MG63 (cell line): ENCODE measurements around the gene IL16. TPM values are rescaled to one million over a fixed set of nuclear protein-coding genes. Genes with fewer than 3 reads are reported as not detected.

Experiments
- DNase-seq: peaks from one replicate; pipeline ENCODE4 v3.0.0-alpha.2; 2020
- H3K27me3 ChIP-seq: fragments of 250-450 bp; sonication (Bioruptor Pico); 2 replicates; pipeline ENCODE4 v1.5.1; 2020; ENCODE audit warnings: mild to moderate bottlenecking, moderate library complexity
- H3K36me3 ChIP-seq: fragments of 250-450 bp; sonication (Bioruptor Pico); 2 replicates; pipeline ENCODE4 v1.5.1; 2020; ENCODE audit warnings: mild to moderate bottlenecking, moderate library complexity
- H3K4me3 ChIP-seq: fragments of 250-450 bp; sonication (Bioruptor Pico); 2 replicates; pipeline ENCODE4 v1.5.1; 2020; ENCODE audit warnings: mild to moderate bottlenecking, moderate library complexity
- H3K9me3 ChIP-seq: fragments of 250-450 bp; sonication (Bioruptor Pico); 2 replicates; pipeline ENCODE4 v1.5.1; 2020; ENCODE audit warnings: mild to moderate bottlenecking, moderate library complexity
- total RNA-seq: library from RNA; depleted of rRNA; stranded (reverse); fragments of >200 nt; shearing (Covaris generic); gene quantifications from 2 replicates; pipeline ENCODE4 v1.2.3, GENCODE V29; 2014; ENCODE audit warnings: low replicate concordance

Gene IL16
- total RNA-seq, 1 experiment from 2014 or later: 0.10 TPM

GRCh38 chr15:81222007-81222406 is 25.3 kb downstream of the IL16 start:
- no peaks in the 10 kb centered on the region for H3K27me3 ChIP-seq
- DNase-seq: no peak
- no peaks in the 10 kb centered on the region for H3K36me3 ChIP-seq
- no peak overlapping the region for H3K4me3 ChIP-seq
- H3K9me3 ChIP-seq: no peaks in the 10 kb centered on the region

- no peaks in the 10 kb centered on the region for H3K36me3 ChIP-seq
- DNase-seq: no peak
- H3K4me3 ChIP-seq: no peak overlapping the region
- no peaks in the 10 kb centered on the region for H3K27me3 ChIP-seq
- H3K9me3 ChIP-seq: no peaks in the 10 kb centered on the region
These were observed 26.8 kb downstream of the IL16 start for GRCh38 chr15:81223346-81223971.

- Histone ChIP-seq H3K9me3 (no peaks in the 10 kb centered on the region), H3K4me3 (no peak overlapping the region), H3K36me3 (no peaks in the 10 kb centered on the region), H3K27me3 (no peaks in the 10 kb centered on the region)
- no peak for DNase-seq
These were observed 27.6 kb downstream of the IL16 start for GRCh38 chr15:81224232-81224631.

DNA sequence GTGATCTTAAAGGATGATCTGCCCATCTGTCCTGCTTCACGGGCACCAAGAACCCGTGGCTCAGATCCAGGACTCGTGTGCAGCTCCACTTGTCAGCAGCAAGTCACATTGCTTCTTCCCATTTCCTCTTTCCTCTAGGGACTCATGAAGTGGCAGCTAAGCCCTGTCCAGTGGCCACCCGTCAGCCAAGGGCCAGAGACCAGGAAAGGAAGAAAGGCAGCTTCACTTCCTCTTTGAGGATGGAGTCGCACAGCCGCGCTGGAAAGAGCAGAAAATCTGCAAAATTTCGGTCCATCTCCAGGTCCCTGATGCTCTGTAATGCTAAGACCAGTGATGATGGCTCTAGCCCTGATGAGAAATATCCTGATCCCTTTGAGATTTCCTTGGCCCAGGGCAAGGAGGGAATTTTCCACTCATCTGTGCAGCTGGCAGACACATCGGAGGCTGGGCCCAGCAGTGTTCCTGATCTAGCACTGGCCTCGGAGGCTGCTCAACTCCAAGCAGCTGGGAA is 28.5 kb downstream of the IL16 start:
- H3K36me3 ChIP-seq: no peaks in the 10 kb centered on the region
- H3K9me3 ChIP-seq: no peaks in the 10 kb centered on the region
- no peak for DNase-seq
- no peaks in the 10 kb centered on the region for H3K27me3 ChIP-seq
- no peak overlapping the region for H3K4me3 ChIP-seq

DNA sequence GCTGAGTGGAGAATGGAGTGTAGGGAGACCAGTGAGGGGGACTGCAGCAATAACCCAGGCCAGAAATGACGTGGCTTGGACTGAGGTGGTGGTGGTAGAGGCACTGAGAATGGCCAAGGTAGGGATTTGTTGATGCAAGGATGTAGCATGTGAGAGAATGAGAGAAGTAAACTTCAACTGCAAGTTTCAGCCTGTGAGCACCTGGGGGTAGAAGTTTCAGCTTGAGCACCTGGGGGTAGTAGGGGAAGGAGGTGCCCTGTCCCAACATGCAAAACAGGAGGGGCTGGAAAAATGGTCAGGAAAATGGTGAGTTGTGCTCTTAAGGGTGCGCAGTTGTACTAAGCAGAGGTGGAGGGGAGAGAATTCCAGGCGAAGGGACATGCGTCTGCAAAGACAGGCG is 31.0 kb downstream of the IL16 start:
- Histone ChIP-seq H3K36me3 (no peaks in the 10 kb centered on the region), H3K9me3 (no peaks in the 10 kb centered on the region), H3K27me3 (no peaks in the 10 kb centered on the region), H3K4me3 (no peak overlapping the region)
- no peak for DNase-seq

DNA sequence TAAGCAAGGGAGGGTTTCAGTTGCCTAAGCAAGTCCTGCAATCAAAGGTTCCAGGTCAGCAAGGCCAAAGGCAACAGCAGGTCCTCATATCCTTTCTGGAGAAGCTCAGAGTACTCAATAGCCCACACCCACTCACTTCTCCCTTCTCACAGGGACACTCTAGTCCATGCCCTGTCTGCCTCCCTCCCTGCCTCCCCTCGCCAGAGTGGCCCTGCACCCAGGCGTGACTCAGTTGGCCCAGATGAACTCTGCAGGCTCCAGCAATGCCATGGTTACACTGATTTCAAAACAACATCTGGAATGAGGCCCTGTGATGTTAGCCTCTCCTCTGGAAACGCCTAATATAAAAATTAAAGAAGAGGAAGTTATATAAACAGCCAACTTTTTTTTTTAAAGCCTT is 32.9 kb downstream of the IL16 start:
- peak; percentile 59 for DNase-seq
- Histone ChIP-seq H3K9me3 (no peaks in the 10 kb centered on the region), H3K36me3 (no peaks in the 10 kb centered on the region), H3K27me3 (no peaks in the 10 kb centered on the region), H3K4me3 (no peak overlapping the region)

DNA sequence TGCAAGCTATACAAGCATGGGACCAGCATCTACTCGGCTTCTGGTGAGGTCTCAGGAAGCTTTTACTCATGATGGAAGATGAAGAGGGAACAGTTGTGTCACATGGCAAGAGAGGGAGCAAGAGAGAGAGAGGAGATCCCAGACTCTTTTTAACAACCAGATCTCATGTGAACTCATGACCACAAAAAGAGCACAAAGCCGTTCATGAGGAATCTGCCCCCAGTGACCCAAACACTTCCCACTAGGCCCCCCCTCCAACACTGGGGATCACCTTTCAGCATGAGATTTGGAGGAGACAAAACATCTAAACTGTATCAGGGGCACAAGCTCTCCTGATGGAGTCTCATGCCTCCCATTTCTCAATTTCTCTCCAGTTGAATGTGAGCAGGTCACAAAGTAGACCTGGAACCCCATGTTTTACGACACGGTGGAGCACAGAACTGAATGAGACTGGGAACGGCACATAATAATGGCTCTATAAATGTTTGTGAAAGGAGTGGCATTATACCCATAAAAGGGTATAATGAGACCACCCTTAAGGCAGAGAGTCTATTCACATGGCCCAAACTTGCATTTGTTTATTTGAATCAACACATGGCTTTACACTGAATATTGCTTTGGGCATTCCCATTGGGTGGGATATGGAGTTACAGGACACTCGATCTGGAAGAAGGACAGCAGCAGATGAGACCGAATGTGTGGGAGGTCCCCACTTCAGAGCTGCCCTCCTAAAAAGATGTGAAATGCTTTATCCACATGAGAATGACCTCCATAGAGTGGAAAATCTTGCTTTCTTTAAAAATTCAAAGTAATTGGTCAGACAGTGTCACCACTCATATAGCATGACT is 38.8 kb downstream of the IL16 start:
- no peaks in the 10 kb centered on the region for H3K27me3 ChIP-seq
- no peak for DNase-seq
- no peak overlapping the region for H3K4me3 ChIP-seq

DNA sequence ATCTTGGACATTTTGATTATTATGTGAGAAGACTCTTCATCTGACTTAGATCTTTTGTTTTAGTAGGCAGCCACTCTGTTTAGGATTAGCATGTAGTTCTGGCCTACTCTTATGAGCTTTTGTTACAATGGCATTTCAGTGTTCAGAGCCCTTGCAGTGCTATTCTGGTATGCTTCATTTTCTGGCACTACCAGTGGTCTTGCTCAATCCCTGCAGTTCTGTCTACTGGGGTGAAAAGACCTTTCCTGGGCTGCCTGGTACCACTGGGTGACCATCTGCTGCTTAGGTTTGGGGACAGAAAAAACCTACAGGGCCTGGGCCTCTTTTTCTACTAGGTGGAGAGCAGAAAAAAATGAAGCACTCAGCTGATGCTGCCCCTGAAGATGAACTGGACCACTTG is 42.5 kb downstream of the IL16 start:
- DNase-seq: peak; percentile 17

More for the DNA sequence above, 38.8 kb downstream of the IL16 start:
- Histone ChIP-seq H3K36me3 (no peaks in the 10 kb centered on the region), H3K9me3 (no peaks in the 10 kb centered on the region)

GRCh38 chr15:81242778-81243177 is 46.1 kb downstream of the IL16 start:
- DNase-seq: no peak
- H3K4me3 ChIP-seq: no peak overlapping the region
- H3K36me3 ChIP-seq: no peaks in the 10 kb centered on the region
- H3K27me3 ChIP-seq: no peaks in the 10 kb centered on the region
- peaks cover 18% of the 10 kb centered on the region for H3K9me3 ChIP-seq

More for the DNA sequence above, 42.5 kb downstream of the IL16 start:
- H3K27me3 ChIP-seq: no peaks in the 10 kb centered on the region
- H3K9me3 ChIP-seq: peaks cover 18% of the 10 kb centered on the region
- H3K4me3 ChIP-seq: no peak overlapping the region
- no peaks in the 10 kb centered on the region for H3K36me3 ChIP-seq

- no peak for DNase-seq
- H3K27me3 ChIP-seq: no peaks in the 10 kb centered on the region
- no peaks in the 10 kb centered on the region for H3K36me3 ChIP-seq
- no peak overlapping the region for H3K4me3 ChIP-seq
- peaks cover 18% of the 10 kb centered on the region for H3K9me3 ChIP-seq
These were observed 47.6 kb downstream of the IL16 start for GRCh38 chr15:81244306-81244705.

GRCh38 chr15:81253846-81254245 is 57.2 kb downstream of the IL16 start:
- Histone ChIP-seq H3K27me3 (no peaks in the 10 kb centered on the region), H3K4me3 (no peak overlapping the region), H3K9me3 (no peaks in the 10 kb centered on the region; the same call in 1 of the 2 replicates), H3K36me3 (no peaks in the 10 kb centered on the region)
- DNase-seq: no peak

DNA sequence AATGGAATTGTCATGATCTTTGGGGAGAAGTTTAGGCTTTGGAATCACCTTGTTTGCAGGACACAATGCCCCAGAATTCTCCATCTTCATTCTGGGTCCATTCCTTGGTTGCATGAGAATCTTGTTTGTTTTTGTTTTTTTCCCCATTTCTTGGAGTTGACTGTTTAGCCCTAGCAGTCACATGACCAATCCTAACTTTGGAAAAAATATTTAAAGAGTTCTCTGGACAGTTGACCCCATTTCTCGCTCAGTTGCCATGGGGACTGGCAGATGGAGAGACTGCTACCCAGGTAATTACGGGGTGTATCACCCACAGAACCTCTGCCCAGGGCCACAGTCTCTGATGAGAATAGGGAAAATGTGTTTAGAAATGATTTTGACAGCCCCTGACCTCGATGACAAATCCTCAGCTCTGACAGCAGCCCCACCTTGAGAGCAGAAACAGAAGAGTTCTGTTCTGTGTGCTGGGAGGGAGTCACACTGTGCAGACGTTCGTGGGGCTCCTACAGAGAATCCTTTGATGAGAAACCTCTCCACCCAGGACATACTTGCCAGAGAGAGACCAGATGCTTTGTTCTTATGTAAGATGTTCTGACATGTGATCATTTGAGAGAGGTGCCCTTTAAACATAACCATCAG is 57.7 kb downstream of the IL16 start:
- Histone ChIP-seq H3K9me3 (no peaks in the 10 kb centered on the region; the same call in 1 of the 2 replicates), H3K36me3 (no peaks in the 10 kb centered on the region), H3K4me3 (no peak overlapping the region), H3K27me3 (no peaks in the 10 kb centered on the region)
- DNase-seq: no peak

GRCh38 chr15:81254916-81255290 is 58.2 kb downstream of the IL16 start:
- Histone ChIP-seq H3K27me3 (no peaks in the 10 kb centered on the region), H3K4me3 (no peak overlapping the region), H3K36me3 (no peaks in the 10 kb centered on the region), H3K9me3 (no peaks in the 10 kb centered on the region)
- DNase-seq: no peak

DNA sequence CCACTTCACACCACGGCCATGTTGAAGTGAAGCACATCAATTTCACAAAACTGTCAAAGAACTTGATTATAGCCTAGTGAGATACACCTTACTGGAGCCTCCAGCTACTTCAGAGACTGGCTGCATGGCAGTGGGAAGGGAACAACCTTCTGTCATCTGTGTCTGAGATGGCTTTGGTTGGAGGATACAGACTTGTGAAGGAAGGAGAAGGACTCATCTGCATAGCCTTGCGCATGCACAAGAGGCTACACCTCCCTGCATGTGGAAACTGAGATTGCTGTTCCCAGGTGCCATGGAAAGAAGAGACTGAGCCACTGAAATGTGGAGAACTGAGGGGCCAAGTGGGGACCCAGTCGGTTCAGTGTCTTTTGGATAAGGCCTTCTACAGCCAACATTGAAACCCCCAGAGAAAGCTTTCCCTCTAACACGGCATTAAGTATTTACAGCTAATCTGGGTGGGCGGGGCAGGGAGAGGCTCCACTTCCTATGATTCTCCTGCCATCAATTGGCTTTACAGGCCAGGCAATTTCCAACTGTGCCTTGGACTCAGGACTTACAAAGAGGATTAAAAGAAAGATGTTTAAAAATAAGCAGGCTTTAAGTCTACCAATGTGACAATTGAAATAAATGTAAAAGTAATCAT is 58.8 kb downstream of the IL16 start:
- DNase-seq: no peak
- H3K36me3 ChIP-seq: no peaks in the 10 kb centered on the region
- no peaks in the 10 kb centered on the region for H3K27me3 ChIP-seq
- H3K4me3 ChIP-seq: no peak overlapping the region
- no peaks in the 10 kb centered on the region for H3K9me3 ChIP-seq

GRCh38 chr15:81255958-81256320 is 59.3 kb downstream of the IL16 start:
- H3K9me3 ChIP-seq: no peaks in the 10 kb centered on the region
- H3K36me3 ChIP-seq: no peaks in the 10 kb centered on the region
- H3K27me3 ChIP-seq: no peaks in the 10 kb centered on the region
- DNase-seq: no peak
- no peak overlapping the region for H3K4me3 ChIP-seq

GRCh38 chr15:81256916-81257315 is 60.2 kb downstream of the IL16 start:
- no peak overlapping the region for H3K4me3 ChIP-seq
- no peaks in the 10 kb centered on the region for H3K36me3 ChIP-seq
- no peaks in the 10 kb centered on the region for H3K9me3 ChIP-seq
- H3K27me3 ChIP-seq: no peaks in the 10 kb centered on the region
- DNase-seq: no peak

- H3K27me3 ChIP-seq: no peaks in the 10 kb centered on the region
- H3K36me3 ChIP-seq: no peaks in the 10 kb centered on the region
- DNase-seq: no peak
- no peak overlapping the region for H3K4me3 ChIP-seq
- no peaks in the 10 kb centered on the region for H3K9me3 ChIP-seq
These were observed 60.8 kb downstream of the IL16 start for GRCh38 chr15:81257435-81257834.
